ENCODE measurements around the gene MICAL2. TPM values are rescaled to one million over a fixed set of nuclear protein-coding genes. Genes with fewer than 3 reads are reported as not detected.

MICAL2 gene
- total RNA-seq, 1 experiment from 2014 or later = 148 TPM

- DNase-seq (ENCODE audit: low spot score) = no peak
Measured at GRCh38 chr11:12098601-12099000, 11.8 kb upstream of the MICAL2 start.

DNA sequence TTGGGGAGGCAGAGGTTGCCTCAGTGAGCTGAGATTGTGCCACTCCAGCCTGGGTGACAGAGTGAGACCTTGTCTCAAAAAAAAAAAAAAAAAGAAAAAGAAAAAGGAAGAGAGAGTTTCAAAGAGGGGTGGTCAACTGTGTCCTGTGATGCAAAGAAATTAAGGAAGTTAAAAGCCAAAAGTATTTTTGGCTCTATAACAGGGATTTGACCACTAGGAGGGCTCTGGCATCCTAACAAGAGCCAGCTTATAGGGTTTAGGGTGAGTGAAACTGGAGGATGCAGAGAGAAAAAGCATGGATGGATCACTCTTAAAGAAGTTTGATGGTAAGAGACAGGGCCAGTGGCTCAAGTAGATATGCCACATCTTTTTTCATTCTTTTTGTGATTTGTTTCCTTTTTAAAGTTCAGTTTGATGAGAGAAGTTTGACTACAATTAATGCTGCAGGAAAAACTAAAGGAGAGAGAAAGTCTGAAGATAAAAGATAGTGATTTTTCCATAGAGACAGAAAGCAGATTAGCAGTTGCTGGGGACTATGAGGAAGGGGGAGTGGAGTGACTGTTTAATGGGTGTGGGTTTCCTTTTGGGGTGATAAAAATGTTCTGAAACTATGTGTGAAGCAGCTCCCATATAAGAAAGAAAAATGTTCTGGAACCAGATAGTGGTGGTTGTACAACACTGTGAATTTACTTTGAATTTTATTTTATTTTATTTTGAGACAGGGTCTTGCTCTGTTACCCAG lies 11.1 kb upstream of the MICAL2 start:
- no peak for DNase-seq (ENCODE audit: low spot score)

GRCh38 chr11:12100429-12100828 lies 10.0 kb upstream of the MICAL2 start:
- no peak for DNase-seq (ENCODE audit: low spot score)

- DNase-seq (ENCODE audit: low spot score) = no peak
Measured at GRCh38 chr11:12100841-12101242, 9.5 kb upstream of the MICAL2 start.

DNA sequence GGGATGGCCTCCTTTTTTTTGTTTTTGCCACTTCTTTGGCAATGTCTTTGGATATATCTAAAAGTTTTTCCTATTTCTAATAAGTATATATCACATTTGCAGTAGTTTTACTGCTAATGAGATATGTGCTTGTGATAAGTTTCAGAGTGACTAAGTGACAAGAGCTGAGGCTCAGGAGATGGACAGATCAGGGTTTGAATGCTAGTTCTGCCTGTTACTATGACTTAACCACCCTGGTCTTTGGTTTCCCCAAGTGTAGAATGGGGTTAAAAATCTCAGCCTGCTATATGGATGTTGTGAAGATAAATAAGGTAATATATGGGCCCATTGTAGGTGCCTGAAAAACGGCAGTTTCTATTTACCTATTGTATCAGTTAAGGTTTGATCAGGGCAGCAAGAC lies 9.1 kb upstream of the MICAL2 start:
- no peak for DNase-seq (ENCODE audit: low spot score)

- no peak for DNase-seq (ENCODE audit: low spot score)
Measured at GRCh38 chr11:12102588-12103410, 7.6 kb upstream of the MICAL2 start.

GRCh38 chr11:12103411-12104225 lies 6.8 kb upstream of the MICAL2 start:
- no peak for DNase-seq (ENCODE audit: low spot score)

DNA sequence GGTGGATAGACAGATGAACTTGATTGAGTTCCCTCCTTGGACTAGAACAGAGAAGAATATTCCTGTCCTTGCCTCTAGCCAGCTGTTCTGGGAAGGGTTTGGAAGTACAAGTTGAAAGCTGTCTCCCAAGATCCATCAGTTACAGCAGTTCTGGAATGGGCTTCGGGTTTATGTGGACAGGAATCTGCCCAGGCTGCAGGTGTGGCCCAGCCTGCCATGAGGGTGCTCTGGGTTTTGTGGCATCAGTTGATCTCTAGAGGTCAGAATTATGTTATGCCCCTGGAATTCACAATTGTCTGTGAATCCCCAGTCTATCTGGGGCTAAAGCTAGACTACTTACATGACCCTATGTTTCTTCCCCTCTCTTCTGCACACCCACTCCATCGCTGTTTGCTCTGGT lies 4.9 kb upstream of the MICAL2 start:
- no peak for DNase-seq (ENCODE audit: low spot score)

DNA sequence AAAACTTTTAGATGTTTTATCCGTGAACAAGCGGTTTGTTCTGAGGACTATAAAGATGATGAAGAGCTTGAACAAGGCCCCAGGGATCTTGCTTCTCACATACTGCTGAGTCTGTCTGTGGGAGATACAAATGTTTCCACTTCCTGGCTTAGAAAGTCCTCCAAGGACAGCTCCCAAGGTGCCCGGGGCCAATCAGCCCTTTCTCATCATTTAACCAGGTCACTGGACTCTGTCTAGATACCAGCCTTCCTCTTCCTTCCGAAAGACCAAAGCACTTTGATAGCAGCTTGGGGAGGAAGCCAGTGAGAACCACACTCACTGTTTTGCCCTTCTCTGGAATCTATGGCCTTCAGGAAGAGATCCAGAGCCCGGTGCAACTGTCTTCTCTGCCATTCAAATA lies 4.3 kb upstream of the MICAL2 start:
- DNase-seq (ENCODE audit: low spot score) = no peak

GRCh38 chr11:12106501-12106900 lies 3.9 kb upstream of the MICAL2 start:
- DNase-seq (ENCODE audit: low spot score) = no peak

DNA sequence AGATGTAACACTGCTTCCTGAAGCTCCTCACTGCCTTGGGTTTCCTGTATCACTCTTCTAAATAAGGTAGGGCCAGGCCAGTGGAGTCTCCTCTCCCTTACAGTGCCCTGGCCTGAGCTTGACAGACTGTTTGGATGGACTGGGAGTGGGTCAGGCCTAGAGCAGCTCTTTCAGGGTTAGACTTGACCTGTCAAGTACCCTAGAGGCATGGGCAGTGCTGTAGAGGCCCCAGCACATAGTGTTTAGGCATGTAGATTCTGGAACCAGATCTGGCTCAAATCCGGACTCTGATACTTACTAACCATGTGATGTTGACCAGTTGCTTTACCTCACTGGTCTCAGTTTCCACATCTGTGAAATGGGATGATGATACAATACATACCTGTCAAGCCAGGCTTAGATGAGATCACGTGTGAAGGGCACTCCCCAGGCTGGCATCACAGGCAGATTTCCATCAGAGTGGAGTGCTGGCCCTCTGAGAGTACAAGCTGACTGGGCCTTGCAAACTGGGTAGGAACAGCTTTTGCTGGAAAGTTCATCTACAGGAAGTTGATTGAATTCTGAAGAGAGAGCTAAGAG lies 1.4 kb upstream of the MICAL2 start:
- no peak for DNase-seq (ENCODE audit: low spot score)

- DNase-seq (ENCODE audit: low spot score) = no peak
Measured at GRCh38 chr11:12109591-12110196, 696 bp upstream of the MICAL2 start.

DNA sequence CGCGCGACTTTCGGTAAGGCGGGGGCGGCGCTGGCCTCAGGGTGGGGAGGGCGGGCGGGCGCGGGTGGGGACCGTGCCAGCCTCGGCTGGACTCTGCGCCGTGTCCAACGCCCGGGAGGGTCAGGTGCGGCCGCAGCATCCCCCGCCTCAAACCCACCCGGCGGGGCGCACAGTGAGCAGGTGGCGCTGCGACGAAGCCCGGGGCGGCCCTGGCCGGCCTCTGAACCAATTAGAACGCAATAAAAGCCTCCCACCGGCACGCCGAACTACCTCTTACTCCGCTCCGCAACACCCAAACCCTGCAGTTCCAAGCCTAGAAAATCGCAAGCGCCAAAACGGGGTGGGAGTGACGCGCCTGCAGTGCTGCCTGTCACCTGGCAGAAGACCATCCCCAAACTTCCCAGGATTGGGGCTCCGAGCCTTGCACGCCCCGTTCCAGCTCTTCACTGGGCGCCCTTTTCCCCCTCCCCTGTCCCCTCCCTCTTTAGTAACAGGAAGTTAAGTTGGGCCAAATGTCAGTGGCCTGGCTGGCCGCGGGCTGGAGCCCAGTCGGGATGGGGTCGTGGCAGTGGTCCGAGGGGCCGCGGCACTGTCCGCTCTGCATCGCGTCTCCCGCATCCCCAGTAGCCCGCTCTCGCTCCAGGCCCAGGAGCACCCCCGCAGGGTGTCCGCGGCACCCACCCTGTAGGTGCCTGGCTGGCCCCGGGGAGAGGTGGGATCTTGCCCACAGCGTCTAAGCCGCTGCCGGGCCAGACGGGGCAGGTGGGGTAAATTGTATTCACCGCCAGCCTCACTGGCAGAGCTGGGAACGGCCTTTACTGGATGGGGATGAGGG lies 541 bp downstream of the MICAL2 start:
- DNase-seq (ENCODE audit: low spot score) = no peak

GRCh38 chr11:12111549-12112520 lies 1.4 kb downstream of the MICAL2 start:
- DNase-seq (ENCODE audit: low spot score) = no peak

- DNase-seq (ENCODE audit: low spot score) = no peak
Measured at GRCh38 chr11:12112750-12113149, 2.4 kb downstream of the MICAL2 start.

- no peak for DNase-seq (ENCODE audit: low spot score)
Measured at GRCh38 chr11:12113294-12113693, 2.9 kb downstream of the MICAL2 start.

DNA sequence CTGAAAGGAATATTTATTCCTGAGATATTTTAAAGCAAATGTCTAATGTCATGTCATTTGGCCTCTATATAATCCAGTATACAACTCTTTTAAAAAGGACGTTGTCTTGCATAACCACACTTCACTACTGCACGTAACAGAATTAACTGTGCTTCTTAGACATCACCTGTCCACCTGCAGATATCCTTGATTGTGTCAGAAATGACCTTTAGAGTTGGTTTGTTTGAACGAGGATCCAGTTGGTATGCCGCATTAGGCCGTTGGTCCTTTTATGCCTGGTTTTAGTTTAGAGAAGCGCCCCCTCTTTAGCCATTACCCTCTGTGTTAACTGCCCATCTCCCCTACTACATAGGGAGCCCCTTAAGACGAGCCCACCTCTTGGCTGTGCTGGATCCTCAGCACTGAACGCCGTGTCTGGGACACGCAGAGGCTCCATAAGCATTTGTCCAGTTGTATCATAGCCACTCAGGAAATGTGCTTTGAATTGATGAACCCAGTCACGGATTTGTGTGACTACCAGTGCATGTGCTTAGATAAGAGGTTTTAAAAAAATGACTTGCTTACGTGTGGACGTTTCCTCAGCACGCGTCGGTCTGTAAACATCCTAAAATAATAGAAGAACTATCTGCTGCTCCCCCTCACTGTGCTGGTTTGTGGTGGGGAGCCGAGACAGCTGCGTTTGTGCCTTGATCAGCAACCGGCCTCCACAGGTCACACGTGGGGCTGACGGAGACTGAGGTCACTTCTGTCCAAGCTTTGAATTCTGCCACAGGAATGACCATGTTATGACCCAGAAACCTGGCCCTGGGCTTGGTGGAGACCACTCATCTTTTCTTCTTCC lies 4.0 kb downstream of the MICAL2 start:
- no peak for DNase-seq (ENCODE audit: low spot score)

- no peak for DNase-seq (ENCODE audit: low spot score)
Measured at GRCh38 chr11:12116425-12117032, 6.1 kb downstream of the MICAL2 start.
